Glomerular visceral epithelial cell (primary cell): ENCODE data around the gene ITIH3.

Experiments
- DNase-seq: peaks from one replicate; pipeline ENCODE4 v3.0.0-alpha.2; 2016; ENCODE audit errors: extremely low spot score

The ITIH3 gene

DNA sequence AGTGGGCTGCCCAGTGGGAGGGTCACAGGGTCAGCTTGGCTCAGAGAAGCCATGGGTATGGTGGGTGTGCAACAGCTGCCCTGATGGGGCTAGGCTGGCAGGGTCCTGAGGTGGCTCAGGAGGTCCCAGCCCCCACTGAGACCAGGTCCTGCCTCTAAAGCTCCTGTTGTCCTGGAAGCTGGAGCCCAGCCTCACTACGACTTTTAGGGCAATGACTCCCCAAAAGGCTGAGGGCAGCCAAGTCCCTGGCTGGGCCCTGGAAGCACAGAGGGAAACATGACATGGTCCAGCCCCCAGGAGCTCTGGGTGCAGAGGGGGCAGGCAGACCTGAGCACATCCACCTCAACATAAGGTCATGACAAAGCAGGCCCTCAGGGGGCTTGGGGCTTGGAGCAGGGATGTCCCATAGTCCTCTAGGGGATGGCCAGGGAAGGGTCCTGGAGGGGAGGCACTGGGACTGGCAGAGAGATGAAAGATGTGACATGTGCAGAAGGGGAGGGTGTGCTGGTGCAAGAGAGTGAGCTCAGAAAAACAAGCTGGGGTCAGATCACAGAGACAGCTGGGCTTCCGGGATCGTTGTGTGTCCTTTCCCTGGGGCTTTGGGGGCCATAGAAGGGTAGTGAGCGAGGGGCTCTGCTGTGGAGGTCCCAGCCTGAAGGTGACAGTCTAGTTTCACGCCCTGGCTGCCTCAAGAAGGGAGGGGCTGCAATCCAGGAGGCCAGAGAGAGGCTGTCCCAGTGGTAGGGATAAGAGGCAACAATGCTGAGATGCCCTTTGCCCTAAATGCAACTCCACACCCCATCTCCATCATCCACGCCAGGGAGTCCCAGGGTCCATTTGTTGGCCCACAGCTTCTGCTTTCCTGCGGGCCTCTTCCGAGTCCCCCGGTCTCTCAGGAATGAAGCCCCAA, 639 bp upstream of the ITIH3 start:
- DNase-seq: no peak

DNA sequence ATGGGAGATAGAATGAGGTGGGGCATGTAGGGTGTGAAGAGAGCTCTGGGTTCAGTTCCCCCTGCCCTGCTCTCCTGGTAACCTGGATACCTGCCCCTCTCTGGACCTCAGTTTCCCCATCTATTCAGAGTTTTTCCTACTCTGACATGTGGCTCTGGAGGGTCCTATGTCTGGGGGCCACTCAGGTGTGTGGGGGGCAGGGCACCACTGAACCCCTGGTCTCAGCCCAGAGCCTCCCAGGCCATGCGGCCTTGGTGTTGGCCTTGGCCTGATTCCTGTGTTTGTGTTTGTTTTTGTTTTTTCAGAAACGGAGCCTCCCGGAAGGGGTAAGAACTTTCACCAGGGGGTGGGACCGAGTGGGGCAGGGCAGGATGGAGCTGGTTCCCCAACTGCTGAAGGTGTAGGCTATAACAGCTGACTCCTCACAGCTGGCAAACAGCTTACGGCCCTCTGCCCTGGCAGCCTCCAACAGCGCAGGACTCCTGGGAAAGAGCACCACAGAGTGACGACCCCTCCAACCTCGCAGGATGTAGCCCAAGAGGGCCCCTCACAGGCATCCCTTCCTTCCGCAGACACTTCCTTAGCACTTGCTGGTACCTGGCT, 803 bp downstream of the ITIH3 start:
- DNase-seq: no peak

DNA sequence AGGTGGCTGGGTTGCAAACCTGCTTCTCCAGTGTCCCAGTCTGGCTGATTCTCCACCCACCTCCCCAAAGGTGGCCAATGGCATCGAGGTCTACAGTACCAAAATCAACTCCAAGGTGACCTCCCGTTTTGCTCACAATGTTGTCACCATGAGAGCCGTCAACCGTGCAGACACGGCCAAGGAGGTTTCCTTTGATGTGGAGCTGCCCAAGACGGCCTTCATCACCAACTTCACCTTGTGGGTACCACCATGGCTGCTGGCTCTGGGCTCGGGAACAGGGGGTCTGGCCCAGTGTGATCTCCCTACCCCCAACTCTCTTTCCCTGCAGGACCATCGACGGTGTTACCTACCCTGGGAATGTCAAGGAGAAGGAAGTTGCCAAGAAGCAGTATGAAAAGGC, 1.8 kb downstream of the ITIH3 start:
- DNase-seq: no peak

DNA sequence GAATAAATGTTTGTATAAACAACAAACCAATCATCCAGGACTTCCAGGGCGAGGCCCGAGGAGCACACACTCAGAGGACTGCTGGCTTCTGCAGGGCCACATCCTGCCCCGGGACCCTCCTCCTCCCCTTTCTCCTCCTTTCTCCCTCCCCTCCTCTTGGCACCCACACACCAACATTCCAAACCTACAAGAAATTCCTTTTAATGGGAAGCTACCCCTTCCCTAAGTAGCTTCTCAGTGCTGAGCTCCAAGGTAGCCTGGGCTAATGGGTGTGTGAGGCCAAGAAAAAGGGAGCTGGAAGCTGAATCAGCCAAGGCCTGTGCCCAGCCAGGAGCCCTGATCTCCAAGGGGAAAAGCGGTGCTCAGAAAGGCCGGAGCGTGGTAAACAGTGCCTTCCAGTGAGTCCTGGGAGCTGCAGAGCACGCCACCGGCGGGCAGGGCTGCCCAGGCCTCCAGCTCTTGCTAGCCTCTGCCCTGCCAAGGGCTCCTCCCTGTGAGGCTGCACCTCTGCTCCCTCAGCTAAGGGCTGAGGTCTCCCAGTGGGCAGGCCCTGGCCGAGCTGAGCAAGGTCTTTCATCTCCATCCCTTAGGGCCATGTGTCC, 3.9 kb downstream of the ITIH3 start:
- no peak for DNase-seq

DNA sequence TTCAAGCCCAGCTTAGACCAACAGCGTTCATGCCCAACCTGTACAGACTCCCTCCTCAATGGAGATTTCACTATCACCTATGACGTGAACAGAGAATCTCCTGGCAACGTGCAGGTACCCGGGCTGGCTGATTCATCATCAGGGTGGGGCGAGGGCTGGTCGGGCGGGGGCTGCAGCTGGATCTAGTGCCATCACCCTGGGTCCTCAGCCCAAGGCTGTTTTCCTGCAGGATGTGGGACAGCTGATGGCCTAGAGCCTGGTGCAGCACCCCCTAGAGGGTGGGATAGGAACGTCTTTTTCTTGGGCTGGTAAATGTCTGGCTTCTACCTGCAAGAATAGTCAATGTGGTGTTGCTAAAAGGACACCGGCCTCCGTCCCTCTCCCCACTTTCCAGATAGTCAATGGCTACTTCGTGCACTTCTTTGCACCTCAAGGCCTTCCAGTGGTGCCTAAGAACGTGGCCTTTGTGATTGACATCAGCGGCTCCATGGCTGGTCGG, 4.4 kb downstream of the ITIH3 start:
- no peak for DNase-seq

DNA sequence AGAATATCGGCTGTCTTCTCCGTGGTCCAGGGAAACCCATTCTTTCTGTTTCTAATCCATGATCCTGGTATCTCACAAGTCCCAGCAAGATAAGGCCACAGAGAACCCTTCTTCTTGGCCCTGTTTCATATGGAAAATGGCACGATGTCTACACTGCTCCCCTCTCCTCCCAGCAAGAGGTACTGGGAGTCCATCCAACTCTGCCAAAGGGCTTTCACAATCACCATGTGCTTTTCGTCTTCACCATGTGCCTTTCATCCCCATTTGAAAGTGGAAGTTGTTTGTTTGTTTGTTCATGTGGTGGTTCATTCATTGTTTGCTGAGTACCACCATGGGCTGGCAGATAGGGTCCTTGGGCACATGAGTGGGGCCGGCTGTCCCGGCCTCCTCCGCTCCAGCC, 5.5 kb downstream of the ITIH3 start:
- no peak for DNase-seq

DNA sequence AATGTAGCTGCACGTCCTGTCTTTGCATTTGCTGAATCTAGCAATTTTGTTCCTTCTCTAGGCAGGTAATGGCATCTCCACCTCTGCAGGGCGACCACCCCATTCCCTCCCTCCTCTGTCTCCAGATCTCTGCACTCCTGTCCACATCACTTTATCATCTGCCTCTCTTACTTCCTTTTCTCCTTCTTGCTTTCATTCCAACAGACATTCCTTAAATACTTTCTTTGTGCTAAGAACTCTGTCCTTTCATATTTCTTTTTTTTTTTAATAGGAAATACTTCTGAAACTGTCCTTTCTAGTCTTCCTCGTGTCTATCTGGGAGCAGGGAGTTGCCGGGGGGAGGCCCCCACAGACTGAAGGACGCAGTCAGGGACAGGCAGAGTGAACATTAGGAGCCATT, 7.2 kb downstream of the ITIH3 start:
- DNase-seq: no peak

DNA sequence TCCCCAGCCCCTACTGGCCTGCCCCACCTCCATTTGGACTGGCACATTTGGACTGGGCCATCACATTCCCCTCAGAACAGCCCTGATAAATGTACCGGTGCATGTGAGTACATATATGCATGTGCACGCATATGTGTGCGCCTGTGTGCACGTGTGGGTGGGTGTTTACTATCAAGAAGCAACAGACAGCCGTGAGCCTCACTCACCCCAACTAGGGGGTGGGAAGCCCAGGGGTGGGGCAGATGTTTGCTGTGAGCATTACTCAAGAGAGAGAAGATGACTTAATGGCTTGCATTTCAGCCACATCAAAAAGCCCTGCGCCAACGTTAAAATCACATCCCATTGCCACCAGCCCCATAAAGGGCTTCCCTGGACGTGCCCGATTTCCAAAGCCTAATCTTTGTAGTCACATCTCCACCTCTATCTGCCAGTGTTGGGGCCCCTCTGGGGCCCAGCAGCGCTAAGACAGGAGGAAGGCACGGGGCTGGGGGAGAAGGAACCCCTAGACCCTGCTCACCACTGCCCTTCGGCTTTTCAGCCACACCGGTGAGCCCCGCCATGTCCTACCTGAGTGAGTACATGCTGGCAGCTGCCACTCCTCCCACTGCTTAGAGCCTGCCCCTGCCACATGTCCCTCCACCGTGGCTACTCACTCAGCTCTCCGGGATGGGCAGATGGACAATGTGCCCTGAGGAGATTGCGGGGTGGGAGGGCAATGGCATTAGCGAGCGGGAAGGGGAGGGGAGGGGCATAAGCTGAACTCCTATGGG, 10.9 kb downstream of the ITIH3 start:
- DNase-seq: no peak

DNA sequence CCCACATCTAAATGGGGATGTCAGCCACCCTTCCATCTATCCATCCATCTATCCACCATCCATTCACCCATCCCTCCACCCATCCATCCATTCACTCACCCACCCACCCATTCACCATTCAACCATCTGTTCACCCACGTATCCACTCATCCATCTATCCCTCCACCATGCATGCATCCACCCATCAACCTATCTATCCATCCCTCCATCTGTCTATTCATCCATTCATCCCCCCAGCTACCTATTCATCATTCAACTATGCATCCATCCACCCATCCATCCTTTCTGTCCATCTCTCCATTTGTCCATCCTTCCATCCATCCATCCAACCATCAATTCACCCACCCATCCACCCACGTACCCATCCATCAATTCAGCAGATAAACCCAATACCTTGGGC, 14.6 kb downstream of the ITIH3 start:
- no peak for DNase-seq

DNA sequence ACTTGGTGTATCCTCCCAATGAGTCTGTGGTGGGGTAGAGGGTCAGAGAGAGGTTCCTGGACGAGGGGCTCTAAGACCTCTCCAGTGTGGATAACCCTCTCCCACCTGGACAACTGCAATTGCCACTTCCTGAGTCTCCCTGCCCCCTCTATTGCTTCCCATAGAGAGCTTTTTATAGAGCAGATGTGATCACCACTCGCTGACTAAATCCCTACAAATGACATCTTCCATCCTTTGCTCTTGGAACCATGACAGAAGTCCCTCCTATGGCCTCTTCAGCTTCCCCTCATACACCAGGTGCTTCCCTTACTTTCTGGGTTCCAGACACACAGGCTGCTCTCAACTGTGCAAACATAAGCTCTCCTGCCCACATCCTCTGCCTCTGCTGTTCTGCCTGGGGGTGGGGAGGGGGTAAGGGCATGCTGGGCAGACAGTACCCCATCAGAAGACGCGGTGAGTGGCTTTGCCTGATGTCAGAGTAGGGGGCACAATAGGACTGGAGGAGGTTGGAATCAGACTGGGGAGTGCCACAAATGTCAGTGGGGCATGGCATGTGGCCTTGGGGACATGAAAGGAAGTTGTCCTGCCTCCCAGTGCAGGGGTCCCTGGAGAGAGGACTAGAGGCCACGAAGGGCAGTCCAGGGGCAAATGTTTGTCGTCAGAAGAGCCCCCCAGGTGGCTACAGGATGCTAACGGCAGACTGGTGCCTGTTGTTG, 15.2 kb downstream of the ITIH3 start:
- DNase-seq: no peak

DNA sequence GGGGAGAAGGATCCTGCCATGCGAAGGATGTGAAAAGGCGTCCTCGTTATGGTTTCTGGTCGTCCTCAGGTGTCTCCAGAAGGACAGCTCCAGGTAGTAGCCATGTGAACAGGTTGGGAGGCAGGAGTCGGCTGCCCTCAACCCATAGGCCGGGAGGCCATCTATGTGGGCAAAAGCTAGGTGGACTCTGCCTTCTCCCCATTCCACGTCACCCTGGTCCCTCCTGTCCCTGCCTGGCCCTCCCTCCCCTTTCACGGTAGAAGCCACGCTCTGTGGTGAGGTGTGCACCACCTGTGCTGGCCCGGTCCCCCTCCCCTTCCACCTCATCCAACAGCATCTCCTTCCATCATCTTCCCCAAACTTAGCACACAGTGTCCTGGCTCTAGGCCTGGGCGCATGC, 16.3 kb downstream of the ITIH3 start:
- no peak for DNase-seq

DNA sequence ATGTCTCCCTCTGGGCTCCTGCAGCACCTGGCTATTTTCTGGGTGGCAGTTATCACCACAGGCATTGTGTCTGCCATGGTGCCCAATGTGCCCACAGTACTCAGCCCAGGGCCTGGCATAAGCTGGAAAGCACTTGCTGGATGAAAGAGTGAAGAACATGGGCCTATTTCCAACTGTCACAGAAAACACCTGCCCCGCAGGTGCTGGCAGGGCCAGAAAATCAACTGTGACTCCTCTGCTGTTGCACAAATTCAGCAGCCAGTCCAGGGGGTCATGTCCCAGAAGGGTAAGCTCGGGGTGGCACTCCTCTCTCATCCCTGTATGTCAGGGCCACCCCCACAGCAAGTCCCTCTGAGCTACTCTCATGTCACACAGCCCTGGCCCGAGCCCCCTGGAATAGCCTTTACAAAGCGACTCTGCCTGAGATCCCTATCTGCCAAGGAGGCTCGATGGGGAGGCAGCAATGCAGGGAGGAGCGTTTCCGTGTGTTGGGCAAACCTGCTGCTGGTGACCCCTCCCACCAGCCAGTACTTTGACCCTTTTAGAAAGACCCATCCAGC, 16.9 kb downstream of the ITIH3 start:
- DNase-seq: no peak

DNA sequence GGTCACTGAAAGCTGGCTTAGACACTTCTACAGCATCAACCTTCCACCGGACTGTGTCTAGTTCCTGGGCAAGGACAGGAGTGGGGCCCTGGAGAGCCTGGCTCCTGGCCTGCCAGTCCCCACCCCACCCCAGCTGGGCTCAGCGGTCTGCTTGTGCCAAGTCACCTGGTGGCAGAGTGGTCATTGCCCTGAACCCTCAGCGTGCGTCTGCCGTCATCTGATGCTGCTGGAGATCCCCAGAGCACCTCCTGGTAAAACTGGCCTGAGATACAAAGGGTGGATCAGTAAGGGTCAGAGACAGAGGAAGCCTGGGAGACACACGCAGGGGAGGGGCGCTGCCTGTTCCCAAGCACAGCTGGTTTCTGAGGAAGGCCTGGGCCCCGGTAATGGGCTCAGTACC, 19.2 kb downstream of the ITIH3 start:
- DNase-seq: no peak

DNA sequence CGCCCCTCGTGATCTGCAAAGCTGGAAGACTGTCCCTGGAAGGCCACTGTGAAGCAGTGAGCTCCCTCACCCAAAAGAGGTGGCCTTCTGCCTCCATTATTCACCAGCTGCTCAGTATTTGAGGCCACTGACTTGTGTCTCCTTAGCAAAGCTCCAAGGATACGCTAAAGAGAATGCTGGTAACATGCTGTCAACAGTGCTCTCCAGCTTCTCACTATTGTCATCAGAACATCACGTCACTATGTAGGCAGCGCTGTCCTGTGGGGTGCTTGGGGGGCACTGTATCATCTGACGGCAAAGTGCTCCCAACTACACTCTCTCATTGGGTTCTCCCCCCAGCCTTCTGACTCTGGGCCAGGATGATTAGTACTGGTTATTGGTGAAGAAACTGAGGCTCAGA, 21.6 kb downstream of the ITIH3 start:
- no peak for DNase-seq

DNA sequence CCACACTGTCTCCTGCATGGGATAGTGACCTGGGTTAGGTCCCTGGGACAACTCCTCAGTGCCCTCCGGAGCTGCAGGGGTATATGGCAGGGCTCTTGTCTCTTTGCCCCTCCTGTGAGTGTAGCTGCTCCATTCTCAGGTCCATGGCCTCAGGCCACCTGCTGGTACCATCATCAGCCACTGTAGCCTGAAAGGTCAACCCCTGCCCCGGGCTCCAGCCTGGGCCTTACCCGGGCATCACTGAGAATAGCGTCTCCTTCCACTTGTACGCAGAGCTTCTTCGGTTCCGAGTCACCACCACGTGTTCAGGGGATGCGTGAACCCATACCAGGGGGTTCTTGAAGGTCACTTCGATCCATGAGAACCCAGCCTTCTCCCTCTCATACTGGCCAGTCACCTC, 22.1 kb downstream of the ITIH3 start:
- no peak for DNase-seq

DNA sequence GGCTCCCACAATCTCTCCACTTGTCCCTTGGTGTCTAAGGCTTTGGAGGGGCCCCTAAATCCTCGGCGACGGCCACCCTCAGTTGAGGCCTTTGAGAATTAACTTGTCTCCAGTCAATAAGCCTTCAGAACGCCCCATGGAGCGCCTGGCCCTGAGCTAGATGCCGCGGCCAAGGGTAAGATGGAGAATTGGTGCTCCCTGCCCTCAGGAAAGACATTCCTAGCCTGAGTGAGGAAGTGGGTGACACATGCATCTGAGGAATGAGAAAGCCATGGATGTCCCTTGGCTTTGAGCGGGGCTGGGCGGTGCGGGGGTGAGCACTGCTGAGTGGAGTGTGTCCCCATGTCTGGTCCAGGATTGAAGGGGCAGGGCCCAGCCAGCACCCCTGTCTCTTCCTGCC, 22.6 kb downstream of the ITIH3 start:
- no peak for DNase-seq

DNA sequence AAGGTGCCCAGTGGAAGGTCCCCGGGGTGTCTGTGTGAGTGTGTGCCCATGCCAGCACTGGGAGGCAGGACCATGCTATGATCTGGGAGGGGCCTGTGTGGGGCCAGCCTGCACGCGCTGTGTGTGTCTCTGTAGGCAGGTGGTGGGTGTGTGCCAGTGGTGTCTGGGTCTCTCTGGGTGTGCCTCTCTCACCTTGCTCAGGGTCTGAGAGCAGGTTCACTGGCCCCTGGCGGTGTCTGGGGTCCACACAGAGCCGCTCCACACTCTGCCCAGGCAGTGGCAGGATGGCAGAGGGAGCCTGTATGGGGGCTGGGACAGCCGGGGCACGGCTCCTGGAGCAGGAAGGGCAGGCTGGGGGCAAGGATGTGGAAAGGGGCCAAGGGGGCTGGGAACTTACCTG, 23.3 kb downstream of the ITIH3 start:
- DNase-seq: no peak

DNA sequence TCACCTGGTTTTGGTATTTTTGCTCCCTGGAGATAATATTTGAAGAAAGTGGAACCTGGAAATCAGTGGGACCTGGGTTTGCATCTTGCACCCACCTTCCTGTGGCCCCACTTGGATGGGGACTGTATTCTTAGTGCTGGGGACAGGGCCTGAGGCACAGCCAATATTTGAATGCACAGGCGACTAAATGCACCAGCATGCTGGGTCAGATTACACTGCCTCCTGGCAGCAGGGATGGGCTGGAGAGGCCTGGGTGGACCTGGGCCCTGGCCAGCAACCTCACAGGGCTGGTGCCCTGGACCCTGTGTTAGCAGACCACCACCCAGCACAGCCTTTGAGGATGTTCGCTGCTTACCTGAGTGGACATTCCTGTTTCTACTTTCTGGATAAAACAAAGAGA, 25.3 kb downstream of the ITIH3 start:
- DNase-seq: no peak

DNA sequence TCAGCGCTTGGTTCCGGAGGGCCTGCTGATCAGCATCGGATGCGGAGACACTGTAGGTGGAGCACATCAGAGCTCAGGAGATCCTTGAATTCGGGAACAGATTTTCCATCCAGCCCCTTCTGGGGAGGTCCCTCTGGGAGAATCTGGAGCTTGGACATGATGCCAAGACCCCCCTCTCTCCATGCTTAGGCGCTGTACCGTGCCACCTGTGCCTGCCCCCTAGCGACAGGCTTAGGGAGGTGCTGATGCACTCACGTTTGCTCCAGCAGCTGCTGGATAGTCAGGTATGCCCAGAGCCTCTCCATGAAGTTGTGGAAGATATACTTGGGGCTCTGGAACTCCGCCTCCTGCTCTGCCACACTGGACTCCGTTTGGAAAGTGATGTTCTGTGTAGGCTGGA, 26.1 kb downstream of the ITIH3 start:
- DNase-seq: peak; percentile 6

DNA sequence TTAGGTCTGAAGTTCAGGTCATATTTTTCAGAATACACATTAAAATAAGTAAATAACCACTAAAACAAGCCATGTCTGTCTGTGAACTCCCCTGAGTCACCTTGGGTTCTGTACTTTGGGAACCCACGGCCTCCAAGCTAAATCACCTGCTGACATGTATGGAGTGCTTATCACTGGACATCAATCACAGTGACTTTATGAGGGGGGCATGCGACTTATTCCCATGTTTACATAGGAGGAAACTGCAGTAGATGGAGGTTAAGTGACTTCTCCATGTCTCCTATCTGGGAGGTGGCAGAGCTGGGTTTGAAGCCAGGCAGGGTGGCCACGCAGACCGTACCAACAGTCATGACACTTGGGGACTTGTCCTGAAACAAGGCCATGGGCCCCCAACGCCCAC, 27.8 kb downstream of the ITIH3 start:
- DNase-seq: no peak

DNA sequence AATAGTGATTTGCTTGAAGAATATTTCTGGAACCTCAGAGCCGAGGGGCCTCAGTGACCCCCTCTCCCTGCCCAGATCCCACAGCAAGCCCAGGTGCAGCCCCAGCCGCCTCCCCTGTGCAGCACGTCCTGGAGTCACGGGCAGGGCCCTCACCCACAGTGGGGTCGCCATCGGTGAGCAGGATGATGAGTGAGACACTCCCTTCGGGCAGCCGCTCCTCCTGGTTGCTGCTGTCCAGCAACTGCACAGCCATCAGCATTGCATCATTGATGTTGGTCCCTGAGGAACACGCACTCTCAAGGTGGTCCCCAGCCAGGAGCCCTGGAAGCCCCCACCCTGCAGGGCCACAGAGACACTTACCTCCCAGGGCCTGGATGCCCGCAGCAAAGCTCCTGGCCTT, 29.4 kb downstream of the ITIH3 start:
- DNase-seq: no peak
